ENCODE data around the gene AK8. TPM values are rescaled to one million over a fixed set of nuclear protein-coding genes. Genes with fewer than 3 reads are reported as not detected.

AK8 gene
- total RNA-seq, 1 experiment from 2014 or later: 0.13 TPM

GRCh38 chr9:132710333-132710732, 167.8 kb downstream of the AK8 start:
- H3K4me3 ChIP-seq: no peak overlapping the region
- no peak for DNase-seq (ENCODE audit: low read depth in 1 of 2, low spot score in 2 of 2)
- no peaks in the 10 kb centered on the region for H3K36me3 ChIP-seq
- H3K27ac ChIP-seq: no peak overlapping the region
- H3K9me3 ChIP-seq (replicated peaks): no peaks in the 10 kb centered on the region
- H3K27me3 ChIP-seq (replicated peaks): peaks cover 3% of the 10 kb centered on the region
- no peaks in the 10 kb centered on the region for H3K4me1 ChIP-seq (replicated peaks)

GRCh38 chr9:132708769-132709430, 169.2 kb downstream of the AK8 start:
- H3K27ac ChIP-seq: no peak overlapping the region
- H3K36me3 ChIP-seq: no peaks in the 10 kb centered on the region
- peaks cover 3% of the 10 kb centered on the region for H3K27me3 ChIP-seq (replicated peaks)
- no peaks in the 10 kb centered on the region for H3K4me1 ChIP-seq (replicated peaks)
- no peak overlapping the region for H3K4me3 ChIP-seq
- H3K9me3 ChIP-seq (replicated peaks): no peaks in the 10 kb centered on the region
- no peak for DNase-seq (ENCODE audit: low read depth in 1 of 2, low spot score in 2 of 2)

- H3K27me3 ChIP-seq (replicated peaks): peaks cover 3% of the 10 kb centered on the region
- no peaks in the 10 kb centered on the region; the same call in 1 of the 2 replicates for H3K9me3 ChIP-seq (replicated peaks)
- DNase-seq (ENCODE audit: low read depth in 1 of 2, low spot score in 2 of 2): no peak
- H3K27ac ChIP-seq: no peak overlapping the region
- H3K4me1 ChIP-seq (replicated peaks): no peaks in the 10 kb centered on the region; the same call in 1 of the 2 replicates
- H3K36me3 ChIP-seq: no peaks in the 10 kb centered on the region
- H3K4me3 ChIP-seq: no peak overlapping the region
Observed at GRCh38 chr9:132708239-132708638, 169.8 kb downstream of the AK8 start.

- no peaks in the 10 kb centered on the region for H3K36me3 ChIP-seq
- H3K4me3 ChIP-seq: no peak overlapping the region
- DNase-seq (ENCODE audit: low read depth in 1 of 2, low spot score in 2 of 2): no peak
- H3K27ac ChIP-seq: no peak overlapping the region
- no peaks in the 10 kb centered on the region; the same call in 1 of the 2 replicates for H3K9me3 ChIP-seq (replicated peaks)
- H3K4me1 ChIP-seq (replicated peaks): no peaks in the 10 kb centered on the region; the same call in 1 of the 2 replicates
- no peaks in the 10 kb centered on the region; the same call in 1 of the 2 replicates for H3K27me3 ChIP-seq (replicated peaks)
Observed at GRCh38 chr9:132703336-132703735, 174.7 kb downstream of the AK8 start.

GRCh38 chr9:132702254-132702653, 175.8 kb downstream of the AK8 start:
- no peaks in the 10 kb centered on the region for H3K36me3 ChIP-seq
- DNase-seq (ENCODE audit: low read depth in 1 of 2, low spot score in 2 of 2): no peak
- peaks cover 8% of the 10 kb centered on the region; the same call in 1 of the 2 replicates for H3K9me3 ChIP-seq (replicated peaks)
- no peak overlapping the region for H3K27ac ChIP-seq
- no peak overlapping the region for H3K4me3 ChIP-seq
- no peaks in the 10 kb centered on the region; the same call in 1 of the 2 replicates for H3K27me3 ChIP-seq (replicated peaks)
- H3K4me1 ChIP-seq (replicated peaks): no peaks in the 10 kb centered on the region; the same call in 1 of the 2 replicates

- H3K4me3 ChIP-seq: no peak overlapping the region
- no peaks in the 10 kb centered on the region; the same call in 1 of the 2 replicates for H3K4me1 ChIP-seq (replicated peaks)
- H3K9me3 ChIP-seq (replicated peaks): peaks cover 17% of the 10 kb centered on the region; the same call in 1 of the 2 replicates
- DNase-seq (ENCODE audit: low read depth in 1 of 2, low spot score in 2 of 2): no peak
- no peak overlapping the region for H3K27ac ChIP-seq
- no peaks in the 10 kb centered on the region for H3K36me3 ChIP-seq
- no peaks in the 10 kb centered on the region for H3K27me3 ChIP-seq (replicated peaks)
Observed at GRCh38 chr9:132699956-132700355, 178.1 kb downstream of the AK8 start.

- Histone ChIP-seq H3K36me3 (no peaks in the 10 kb centered on the region), H3K9me3 (replicated peaks) (peaks cover 17% of the 10 kb centered on the region; the same call in 1 of the 2 replicates), H3K4me1 (replicated peaks) (no peaks in the 10 kb centered on the region; the same call in 1 of the 2 replicates), H3K4me3 (no peak overlapping the region), H3K27me3 (replicated peaks) (no peaks in the 10 kb centered on the region), H3K27ac (no peak overlapping the region)
- DNase-seq (ENCODE audit: low read depth in 1 of 2, low spot score in 2 of 2): no peak
Observed at GRCh38 chr9:132698989-132699388, 179.1 kb downstream of the AK8 start.

GRCh38 chr9:132697230-132697629, 180.9 kb downstream of the AK8 start:
- DNase-seq (ENCODE audit: low read depth in 1 of 2, low spot score in 2 of 2): no peak
- H3K4me3 ChIP-seq: no peak overlapping the region
- H3K9me3 ChIP-seq (replicated peaks): peaks cover 17% of the 10 kb centered on the region; the same call in 1 of the 2 replicates
- H3K4me1 ChIP-seq (replicated peaks): no peaks in the 10 kb centered on the region
- no peaks in the 10 kb centered on the region for H3K27me3 ChIP-seq (replicated peaks)
- H3K36me3 ChIP-seq: peaks cover 6% of the 10 kb centered on the region
- H3K27ac ChIP-seq: no peak overlapping the region

- H3K36me3 ChIP-seq: peaks cover 30% of the 10 kb centered on the region
- no peak overlapping the region for H3K27ac ChIP-seq
- H3K4me3 ChIP-seq: no peak overlapping the region
- no peaks in the 10 kb centered on the region for H3K27me3 ChIP-seq (replicated peaks)
- no peaks in the 10 kb centered on the region for H3K4me1 ChIP-seq (replicated peaks)
- DNase-seq (ENCODE audit: low read depth in 1 of 2, low spot score in 2 of 2): no peak
- peaks cover 17% of the 10 kb centered on the region; the same call in 1 of the 2 replicates for H3K9me3 ChIP-seq (replicated peaks)
Observed at GRCh38 chr9:132694144-132694543, 183.9 kb downstream of the AK8 start.

- Histone ChIP-seq H3K27me3 (replicated peaks) (no peaks in the 10 kb centered on the region), H3K4me3 (no peak overlapping the region), H3K4me1 (replicated peaks) (no peaks in the 10 kb centered on the region), H3K27ac (no peak overlapping the region), H3K9me3 (replicated peaks) (no peaks in the 10 kb centered on the region; the same call in 1 of the 2 replicates), H3K36me3 (peaks cover 59% of the 10 kb centered on the region)
- no peak for DNase-seq (ENCODE audit: low read depth in 1 of 2, low spot score in 2 of 2)
Observed at GRCh38 chr9:132690696-132691095, 187.4 kb downstream of the AK8 start.

- Histone ChIP-seq H3K4me1 (replicated peaks) (no peaks in the 10 kb centered on the region), H3K27ac (no peak overlapping the region), H3K36me3 (peaks cover 82% of the 10 kb centered on the region), H3K9me3 (replicated peaks) (no peaks in the 10 kb centered on the region), H3K27me3 (replicated peaks) (no peaks in the 10 kb centered on the region), H3K4me3 (no peak overlapping the region)
- DNase-seq (ENCODE audit: low read depth in 1 of 2, low spot score in 2 of 2): no peak
Observed at GRCh38 chr9:132683873-132684272, 194.2 kb downstream of the AK8 start.

- DNase-seq (ENCODE audit: low read depth in 1 of 2, low spot score in 2 of 2): no peak
- H3K36me3 ChIP-seq: peaks cover 76% of the 10 kb centered on the region
Observed at GRCh38 chr9:132681561-132681960, 196.5 kb downstream of the AK8 start.

GRCh38 chr9:132679946-132680625, 198.0 kb downstream of the AK8 start:
- H3K27me3 ChIP-seq (replicated peaks): no peaks in the 10 kb centered on the region
- H3K9me3 ChIP-seq (replicated peaks): no peaks in the 10 kb centered on the region
- no peaks in the 10 kb centered on the region for H3K4me1 ChIP-seq (replicated peaks)
- DNase-seq (ENCODE audit: low read depth in 1 of 2, low spot score in 2 of 2): no peak
- H3K27ac ChIP-seq: no peak overlapping the region
- no peak overlapping the region for H3K4me3 ChIP-seq
- H3K36me3 ChIP-seq: peaks cover 61% of the 10 kb centered on the region

More at GRCh38 chr9:132681561-132681960, 196.5 kb downstream of the AK8 start:
- H3K27ac ChIP-seq: no peak overlapping the region
- no peaks in the 10 kb centered on the region for H3K9me3 ChIP-seq (replicated peaks)
- no peaks in the 10 kb centered on the region for H3K27me3 ChIP-seq (replicated peaks)
- no peak overlapping the region for H3K4me3 ChIP-seq
- no peaks in the 10 kb centered on the region for H3K4me1 ChIP-seq (replicated peaks)

GRCh38 chr9:132677976-132678375, 200.1 kb downstream of the AK8 start:
- peaks cover 42% of the 10 kb centered on the region for H3K36me3 ChIP-seq
- no peak for DNase-seq (ENCODE audit: low read depth in 1 of 2, low spot score in 2 of 2)

More at GRCh38 chr9:132677976-132678375, 200.1 kb downstream of the AK8 start:
- Histone ChIP-seq H3K27ac (no peak overlapping the region), H3K4me3 (no peak overlapping the region), H3K27me3 (replicated peaks) (no peaks in the 10 kb centered on the region), H3K4me1 (replicated peaks) (0 out of 2 replicates have a peak, but pooled peaks cover 4% of the 10 kb centered on the region), H3K9me3 (replicated peaks) (no peaks in the 10 kb centered on the region)
